ENCODE results near the gene SYNPR. TPM values are rescaled to one million over a fixed set of nuclear protein-coding genes. Genes with fewer than 3 reads are reported as not detected.

The SYNPR gene
- total RNA-seq, 1 donor: not detected

DNA sequence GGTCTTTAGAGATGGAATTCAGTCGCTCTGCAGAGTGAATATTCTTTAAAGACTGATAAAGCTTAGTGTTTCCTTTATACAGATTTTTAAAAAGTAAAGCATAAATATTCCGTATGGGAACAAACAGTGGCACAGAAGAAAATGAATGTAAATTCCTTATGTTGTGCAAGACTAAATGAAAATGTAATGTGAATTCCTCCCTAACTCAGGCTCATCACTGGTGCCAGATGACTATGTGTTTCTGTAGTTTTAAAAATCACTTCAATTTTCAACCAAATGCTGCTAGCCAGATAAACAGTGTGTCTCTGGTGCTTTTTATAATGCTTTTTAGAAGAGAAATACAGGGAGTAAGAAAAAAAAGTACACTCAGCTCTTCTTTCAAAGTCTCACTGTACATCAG is 219.5 kb downstream of the SYNPR start:
- H3K4me2 ChIP-seq (ENCODE audit: insufficient read depth, low read length): no peak overlapping the region
- no peaks in the 10 kb centered on the region for H3K27me3 ChIP-seq (ENCODE audit: insufficient read depth, low read length)
- H3K4me1 ChIP-seq (ENCODE audit: insufficient read depth, low read length): no peaks in the 10 kb centered on the region
- no peak overlapping the region for H3K27ac ChIP-seq (ENCODE audit: low read depth, low read length)
- DNase-seq (ENCODE audit: insufficient read length, low spot score, missing footprints): no peak
- no peak overlapping the region for H3K4me3 ChIP-seq (ENCODE audit: insufficient read depth, low read length)
- H3K9me3 ChIP-seq (ENCODE audit: low read depth, low read length): no peaks in the 10 kb centered on the region
- no peak overlapping the region for H2AFZ ChIP-seq (ENCODE audit: low read length)
- no peaks in the 10 kb centered on the region for H3K36me3 ChIP-seq (ENCODE audit: insufficient read depth, low read length)
- H4K20me1 ChIP-seq (ENCODE audit: insufficient read depth, low read length): no peaks in the 10 kb centered on the region
- TF ChIP-seq, protein P1, sequence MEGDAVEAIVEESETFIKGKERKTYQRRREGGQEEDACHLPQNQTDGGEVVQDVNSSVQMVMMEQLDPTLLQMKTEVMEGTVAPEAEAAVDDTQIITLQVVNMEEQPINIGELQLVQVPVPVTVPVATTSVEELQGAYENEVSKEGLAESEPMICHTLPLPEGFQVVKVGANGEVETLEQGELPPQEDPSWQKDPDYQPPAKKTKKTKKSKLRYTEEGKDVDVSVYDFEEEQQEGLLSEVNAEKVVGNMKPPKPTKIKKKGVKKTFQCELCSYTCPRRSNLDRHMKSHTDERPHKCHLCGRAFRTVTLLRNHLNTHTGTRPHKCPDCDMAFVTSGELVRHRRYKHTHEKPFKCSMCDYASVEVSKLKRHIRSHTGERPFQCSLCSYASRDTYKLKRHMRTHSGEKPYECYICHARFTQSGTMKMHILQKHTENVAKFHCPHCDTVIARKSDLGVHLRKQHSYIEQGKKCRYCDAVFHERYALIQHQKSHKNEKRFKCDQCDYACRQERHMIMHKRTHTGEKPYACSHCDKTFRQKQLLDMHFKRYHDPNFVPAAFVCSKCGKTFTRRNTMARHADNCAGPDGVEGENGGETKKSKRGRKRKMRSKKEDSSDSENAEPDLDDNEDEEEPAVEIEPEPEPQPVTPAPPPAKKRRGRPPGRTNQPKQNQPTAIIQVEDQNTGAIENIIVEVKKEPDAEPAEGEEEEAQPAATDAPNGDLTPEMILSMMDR (IDR thresholded peaks at IDR 0.05; ENCODE audit: extremely low read depth, low read depth, low read length): no peak
- H3K79me2 ChIP-seq (ENCODE audit: insufficient read depth, low read length): no peaks in the 10 kb centered on the region

DNA sequence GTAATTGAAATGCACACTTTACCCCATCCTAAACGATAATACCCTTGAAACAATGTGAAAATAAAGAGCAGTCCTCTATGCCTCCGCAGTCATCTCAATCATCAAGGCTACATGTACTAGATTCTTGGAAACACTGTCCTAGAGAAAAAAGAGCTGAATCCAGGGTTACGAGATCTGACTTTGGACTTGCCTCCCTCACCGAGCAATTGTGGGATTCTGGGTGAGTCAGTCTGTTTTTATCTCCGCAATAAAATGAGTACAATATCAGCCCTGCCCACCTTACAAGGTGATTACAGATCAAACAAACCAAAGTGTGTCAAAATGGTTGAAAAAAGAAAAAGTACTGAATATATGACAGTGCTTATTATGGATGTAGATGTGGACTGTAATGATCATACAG is 222.1 kb downstream of the SYNPR start:
- H3K4me1 ChIP-seq (ENCODE audit: insufficient read depth, low read length): no peaks in the 10 kb centered on the region
- no peak overlapping the region for H3K4me3 ChIP-seq (ENCODE audit: insufficient read depth, low read length)
- no peaks in the 10 kb centered on the region for H3K36me3 ChIP-seq (ENCODE audit: insufficient read depth, low read length)
- no peak overlapping the region for H3K27ac ChIP-seq (ENCODE audit: low read depth, low read length)
- H3K4me2 ChIP-seq (ENCODE audit: insufficient read depth, low read length): no peak overlapping the region
- no peaks in the 10 kb centered on the region for H3K27me3 ChIP-seq (ENCODE audit: insufficient read depth, low read length)
- H3K79me2 ChIP-seq (ENCODE audit: insufficient read depth, low read length): no peaks in the 10 kb centered on the region
- no peak for DNase-seq (ENCODE audit: insufficient read length, low spot score, missing footprints)
- TF ChIP-seq, protein P1 (IDR thresholded peaks at IDR 0.05; ENCODE audit: extremely low read depth, low read depth, low read length): no peak
- no peak overlapping the region for H2AFZ ChIP-seq (ENCODE audit: low read length)
- no peaks in the 10 kb centered on the region for H3K9me3 ChIP-seq (ENCODE audit: low read depth, low read length)
- no peaks in the 10 kb centered on the region for H4K20me1 ChIP-seq (ENCODE audit: insufficient read depth, low read length)

GRCh38 chr3:63508305-63508704 is 230.2 kb downstream of the SYNPR start:
- H3K4me2 ChIP-seq (ENCODE audit: insufficient read depth, low read length): no peak overlapping the region

DNA sequence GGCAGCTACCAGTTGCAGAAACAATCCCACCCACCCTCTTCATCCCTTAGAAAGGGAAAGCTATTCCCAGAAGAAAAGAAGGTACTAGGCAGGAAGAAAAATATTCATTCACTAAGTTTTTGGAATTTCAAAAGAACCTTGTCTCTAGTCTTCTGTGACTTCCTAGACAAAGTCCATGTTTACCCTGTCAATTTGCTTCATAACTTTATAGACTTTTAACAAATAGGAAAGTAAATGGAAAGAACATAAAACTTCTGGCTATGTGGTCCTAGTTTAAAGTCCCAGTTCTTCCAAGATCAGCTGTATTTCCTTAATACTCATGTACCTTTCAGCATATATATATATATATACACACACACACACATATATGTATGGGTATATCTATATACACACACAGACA is 230.7 kb downstream of the SYNPR start:
- TF ChIP-seq, protein P1 (IDR thresholded peaks at IDR 0.05; ENCODE audit: extremely low read depth, low read depth, low read length): no peak
- Histone ChIP-seq H3K4me1 (ENCODE audit: insufficient read depth, low read length) (no peaks in the 10 kb centered on the region), H3K36me3 (ENCODE audit: insufficient read depth, low read length) (no peaks in the 10 kb centered on the region), H3K4me3 (ENCODE audit: insufficient read depth, low read length) (no peak overlapping the region), H3K79me2 (ENCODE audit: insufficient read depth, low read length) (no peaks in the 10 kb centered on the region), H3K27ac (ENCODE audit: low read depth, low read length) (no peak overlapping the region), H4K20me1 (ENCODE audit: insufficient read depth, low read length) (no peaks in the 10 kb centered on the region), H2AFZ (ENCODE audit: low read length) (no peak overlapping the region), H3K9me3 (ENCODE audit: low read depth, low read length) (no peaks in the 10 kb centered on the region), H3K4me2 (ENCODE audit: insufficient read depth, low read length) (no peak overlapping the region), H3K27me3 (ENCODE audit: insufficient read depth, low read length) (no peaks in the 10 kb centered on the region)
- DNase-seq (ENCODE audit: insufficient read length, low spot score, missing footprints): no peak

More at GRCh38 chr3:63508305-63508704, 230.2 kb downstream of the SYNPR start:
- no peak for DNase-seq (ENCODE audit: insufficient read length, low spot score, missing footprints)
- Histone ChIP-seq H3K4me3 (ENCODE audit: insufficient read depth, low read length) (no peak overlapping the region), H3K9me3 (ENCODE audit: low read depth, low read length) (no peaks in the 10 kb centered on the region), H3K27me3 (ENCODE audit: insufficient read depth, low read length) (no peaks in the 10 kb centered on the region), H2AFZ (ENCODE audit: low read length) (no peak overlapping the region), H3K27ac (ENCODE audit: low read depth, low read length) (no peak overlapping the region), H3K4me1 (ENCODE audit: insufficient read depth, low read length) (no peaks in the 10 kb centered on the region), H4K20me1 (ENCODE audit: insufficient read depth, low read length) (no peaks in the 10 kb centered on the region), H3K36me3 (ENCODE audit: insufficient read depth, low read length) (no peaks in the 10 kb centered on the region), H3K79me2 (ENCODE audit: insufficient read depth, low read length) (no peaks in the 10 kb centered on the region)
- TF ChIP-seq, protein P1 (IDR thresholded peaks at IDR 0.05; ENCODE audit: extremely low read depth, low read depth, low read length): no peak
